H1 (cell line): ENCODE measurements around the gene SRCIN1. TPM values are rescaled to one million over a fixed set of nuclear protein-coding genes. Genes with fewer than 3 reads are reported as not detected.

Experiments
- BACH1 ChIP-seq: IDR thresholded peaks from 2 replicates; pipeline ENCODE4 v1.6.1; 2012; ENCODE audit warnings: low read length, improper control_type of control experiment
- CREB1 ChIP-seq: IDR thresholded peaks from 2 replicates; pipeline ENCODE4 v1.6.1; 2012; ENCODE audit warnings: inconsistent platforms
- EZH2 ChIP-seq: fragments of 200-600 bp; sonication (generic); IDR thresholded peaks from 2 replicates; pipeline ENCODE4 v1.7.1; 2012; ENCODE audit warnings: low read depth, mild to moderate bottlenecking, moderate library complexity, low read length, inconsistent platforms; ENCODE audit not compliant: severe bottlenecking
- GTF2F1 ChIP-seq: IDR thresholded peaks from 2 replicates; pipeline ENCODE4 v1.6.1; 2012; ENCODE audit warnings: low read depth, low read length, improper control_type of control experiment, borderline replicate concordance
- HDAC6 ChIP-seq: IDR thresholded peaks from one replicate; pipeline ENCODE4 v1.7.1; 2012; ENCODE audit warnings: low read depth, mild to moderate bottlenecking, inconsistent platforms, low read length, moderate library complexity
- MAFK ChIP-seq: IDR thresholded peaks from 2 replicates; pipeline ENCODE4 v1.6.1; 2012; ENCODE audit warnings: low read depth, mild to moderate bottlenecking, improper control_type of control experiment, low read length
- RBBP5 ChIP-seq: IDR thresholded peaks from 2 replicates; pipeline ENCODE4 v1.7.1; 2012; ENCODE audit warnings: low read depth, mild to moderate bottlenecking, inconsistent platforms, low read length, moderate library complexity, borderline replicate concordance
- SP1 ChIP-seq: IDR thresholded peaks from 2 replicates; pipeline ENCODE4 v1.6.1; 2011; ENCODE audit warnings: low read depth, low read length
- SP4 ChIP-seq: IDR thresholded peaks from 2 replicates; pipeline ENCODE4 v1.6.1; 2012; ENCODE audit warnings: low read length, inconsistent platforms
- polyA plus RNA-seq, 7 experiments: library from polyadenylated mRNA; depleted of rRNA in 3 of 7; stranded (reverse) in 5 of 7; unstranded in 2 of 7; fragments of >200 nt in 5 of 7; fragments of 200-250 nt in 2 of 7; gene quantifications; 1 replicate in 5 of 7; 2 replicates in 1 of 7; 4 replicates in 1 of 7; pipeline versions ENCODE4 v1.2.1 to v1.2.3, GENCODE V29; 2011 to 2013; ENCODE audit warnings: missing spikeins in 2 of 7, mixed read lengths in 2 of 7
- total RNA-seq: library from RNA; stranded (reverse); fragmentation: NEBNext Ultra II Directional; extraction: Animal tissue kit (Norgen Biotek cat#: 25700); gene quantifications from 2 replicates; pipeline ENCODE4 v1.2.1, GENCODE V29; 2021
- TF ChIP-seq, protein P1 (sequence below): fragments of 300-600 bp; sonication (generic); IDR thresholded peaks from 2 replicates; pipeline ENCODE4 v1.7.1; 2012; ENCODE audit warnings: low read length, moderate library complexity, mild to moderate bottlenecking, inconsistent platforms; ENCODE audit not compliant: insufficient replicate concordance
- TF ChIP-seq, protein P2 (sequence below): IDR thresholded peaks from 2 replicates; pipeline ENCODE4 v1.6.1; 2011; ENCODE audit warnings: low read length, improper control_type of control experiment
- TF ChIP-seq, protein P3 (sequence below): IDR thresholded peaks from 2 replicates; pipeline ENCODE4 v1.6.1; 2012; ENCODE audit warnings: inconsistent platforms

SRCIN1 gene
- total and polyA plus RNA-seq, 2 of the 8 experiments (the other 6 are each of a cell fraction or from before 2014, with no cell fraction given): 2.8 to 3.8 TPM

DNA sequence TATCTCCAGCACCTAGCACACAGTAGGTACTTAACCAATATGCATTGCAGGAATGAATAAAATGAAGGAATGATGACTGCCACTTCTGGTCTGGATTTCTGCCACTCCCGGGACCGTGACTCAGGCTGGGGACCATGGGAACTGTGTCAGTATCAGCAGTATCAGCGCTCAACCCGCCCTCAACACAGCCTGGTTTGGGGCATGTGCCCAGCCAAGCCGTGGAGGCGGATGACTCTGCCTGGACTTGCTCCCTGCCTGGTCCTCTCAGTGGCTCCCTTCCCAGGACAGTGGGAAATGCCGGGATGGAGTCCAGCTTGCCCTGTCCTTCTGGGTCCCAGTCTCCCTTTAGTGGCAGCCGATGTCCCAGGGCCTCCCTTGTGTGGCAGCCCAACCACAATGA, 55.1 kb downstream of the SRCIN1 start (continued):
- TF ChIP-seq, protein P1, sequence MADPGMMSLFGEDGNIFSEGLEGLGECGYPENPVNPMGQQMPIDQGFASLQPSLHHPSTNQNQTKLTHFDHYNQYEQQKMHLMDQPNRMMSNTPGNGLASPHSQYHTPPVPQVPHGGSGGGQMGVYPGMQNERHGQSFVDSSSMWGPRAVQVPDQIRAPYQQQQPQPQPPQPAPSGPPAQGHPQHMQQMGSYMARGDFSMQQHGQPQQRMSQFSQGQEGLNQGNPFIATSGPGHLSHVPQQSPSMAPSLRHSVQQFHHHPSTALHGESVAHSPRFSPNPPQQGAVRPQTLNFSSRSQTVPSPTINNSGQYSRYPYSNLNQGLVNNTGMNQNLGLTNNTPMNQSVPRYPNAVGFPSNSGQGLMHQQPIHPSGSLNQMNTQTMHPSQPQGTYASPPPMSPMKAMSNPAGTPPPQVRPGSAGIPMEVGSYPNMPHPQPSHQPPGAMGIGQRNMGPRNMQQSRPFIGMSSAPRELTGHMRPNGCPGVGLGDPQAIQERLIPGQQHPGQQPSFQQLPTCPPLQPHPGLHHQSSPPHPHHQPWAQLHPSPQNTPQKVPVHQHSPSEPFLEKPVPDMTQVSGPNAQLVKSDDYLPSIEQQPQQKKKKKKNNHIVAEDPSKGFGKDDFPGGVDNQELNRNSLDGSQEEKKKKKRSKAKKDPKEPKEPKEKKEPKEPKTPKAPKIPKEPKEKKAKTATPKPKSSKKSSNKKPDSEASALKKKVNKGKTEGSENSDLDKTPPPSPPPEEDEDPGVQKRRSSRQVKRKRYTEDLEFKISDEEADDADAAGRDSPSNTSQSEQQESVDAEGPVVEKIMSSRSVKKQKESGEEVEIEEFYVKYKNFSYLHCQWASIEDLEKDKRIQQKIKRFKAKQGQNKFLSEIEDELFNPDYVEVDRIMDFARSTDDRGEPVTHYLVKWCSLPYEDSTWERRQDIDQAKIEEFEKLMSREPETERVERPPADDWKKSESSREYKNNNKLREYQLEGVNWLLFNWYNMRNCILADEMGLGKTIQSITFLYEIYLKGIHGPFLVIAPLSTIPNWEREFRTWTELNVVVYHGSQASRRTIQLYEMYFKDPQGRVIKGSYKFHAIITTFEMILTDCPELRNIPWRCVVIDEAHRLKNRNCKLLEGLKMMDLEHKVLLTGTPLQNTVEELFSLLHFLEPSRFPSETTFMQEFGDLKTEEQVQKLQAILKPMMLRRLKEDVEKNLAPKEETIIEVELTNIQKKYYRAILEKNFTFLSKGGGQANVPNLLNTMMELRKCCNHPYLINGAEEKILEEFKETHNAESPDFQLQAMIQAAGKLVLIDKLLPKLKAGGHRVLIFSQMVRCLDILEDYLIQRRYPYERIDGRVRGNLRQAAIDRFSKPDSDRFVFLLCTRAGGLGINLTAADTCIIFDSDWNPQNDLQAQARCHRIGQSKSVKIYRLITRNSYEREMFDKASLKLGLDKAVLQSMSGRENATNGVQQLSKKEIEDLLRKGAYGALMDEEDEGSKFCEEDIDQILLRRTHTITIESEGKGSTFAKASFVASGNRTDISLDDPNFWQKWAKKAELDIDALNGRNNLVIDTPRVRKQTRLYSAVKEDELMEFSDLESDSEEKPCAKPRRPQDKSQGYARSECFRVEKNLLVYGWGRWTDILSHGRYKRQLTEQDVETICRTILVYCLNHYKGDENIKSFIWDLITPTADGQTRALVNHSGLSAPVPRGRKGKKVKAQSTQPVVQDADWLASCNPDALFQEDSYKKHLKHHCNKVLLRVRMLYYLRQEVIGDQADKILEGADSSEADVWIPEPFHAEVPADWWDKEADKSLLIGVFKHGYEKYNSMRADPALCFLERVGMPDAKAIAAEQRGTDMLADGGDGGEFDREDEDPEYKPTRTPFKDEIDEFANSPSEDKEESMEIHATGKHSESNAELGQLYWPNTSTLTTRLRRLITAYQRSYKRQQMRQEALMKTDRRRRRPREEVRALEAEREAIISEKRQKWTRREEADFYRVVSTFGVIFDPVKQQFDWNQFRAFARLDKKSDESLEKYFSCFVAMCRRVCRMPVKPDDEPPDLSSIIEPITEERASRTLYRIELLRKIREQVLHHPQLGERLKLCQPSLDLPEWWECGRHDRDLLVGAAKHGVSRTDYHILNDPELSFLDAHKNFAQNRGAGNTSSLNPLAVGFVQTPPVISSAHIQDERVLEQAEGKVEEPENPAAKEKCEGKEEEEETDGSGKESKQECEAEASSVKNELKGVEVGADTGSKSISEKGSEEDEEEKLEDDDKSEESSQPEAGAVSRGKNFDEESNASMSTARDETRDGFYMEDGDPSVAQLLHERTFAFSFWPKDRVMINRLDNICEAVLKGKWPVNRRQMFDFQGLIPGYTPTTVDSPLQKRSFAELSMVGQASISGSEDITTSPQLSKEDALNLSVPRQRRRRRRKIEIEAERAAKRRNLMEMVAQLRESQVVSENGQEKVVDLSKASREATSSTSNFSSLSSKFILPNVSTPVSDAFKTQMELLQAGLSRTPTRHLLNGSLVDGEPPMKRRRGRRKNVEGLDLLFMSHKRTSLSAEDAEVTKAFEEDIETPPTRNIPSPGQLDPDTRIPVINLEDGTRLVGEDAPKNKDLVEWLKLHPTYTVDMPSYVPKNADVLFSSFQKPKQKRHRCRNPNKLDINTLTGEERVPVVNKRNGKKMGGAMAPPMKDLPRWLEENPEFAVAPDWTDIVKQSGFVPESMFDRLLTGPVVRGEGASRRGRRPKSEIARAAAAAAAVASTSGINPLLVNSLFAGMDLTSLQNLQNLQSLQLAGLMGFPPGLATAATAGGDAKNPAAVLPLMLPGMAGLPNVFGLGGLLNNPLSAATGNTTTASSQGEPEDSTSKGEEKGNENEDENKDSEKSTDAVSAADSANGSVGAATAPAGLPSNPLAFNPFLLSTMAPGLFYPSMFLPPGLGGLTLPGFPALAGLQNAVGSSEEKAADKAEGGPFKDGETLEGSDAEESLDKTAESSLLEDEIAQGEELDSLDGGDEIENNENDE: no peak
- TF ChIP-seq EZH2 (no peak), HDAC6 (no peak), CREB1 (no peak), GTF2F1 (no peak), MAFK (no peak), SP1 (no peak), BACH1 (no peak), RBBP5 (no peak), SP4 (no peak)
- TF ChIP-seq, protein P2, sequence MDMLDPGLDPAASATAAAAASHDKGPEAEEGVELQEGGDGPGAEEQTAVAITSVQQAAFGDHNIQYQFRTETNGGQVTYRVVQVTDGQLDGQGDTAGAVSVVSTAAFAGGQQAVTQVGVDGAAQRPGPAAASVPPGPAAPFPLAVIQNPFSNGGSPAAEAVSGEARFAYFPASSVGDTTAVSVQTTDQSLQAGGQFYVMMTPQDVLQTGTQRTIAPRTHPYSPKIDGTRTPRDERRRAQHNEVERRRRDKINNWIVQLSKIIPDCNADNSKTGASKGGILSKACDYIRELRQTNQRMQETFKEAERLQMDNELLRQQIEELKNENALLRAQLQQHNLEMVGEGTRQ: no peak
- TF ChIP-seq, protein P3, sequence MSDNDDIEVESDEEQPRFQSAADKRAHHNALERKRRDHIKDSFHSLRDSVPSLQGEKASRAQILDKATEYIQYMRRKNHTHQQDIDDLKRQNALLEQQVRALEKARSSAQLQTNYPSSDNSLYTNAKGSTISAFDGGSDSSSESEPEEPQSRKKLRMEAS: no peak
